GM21367 (cell line): ENCODE measurements around the gene KCNN2.

Source experiments
- ATAC-seq: cut with Tn5 transposase; IDR thresholded peaks from one replicate; pipeline ENCODE4 v1.9.1; 2021; ENCODE audit not compliant: unreplicated experiment

Gene KCNN2

DNA sequence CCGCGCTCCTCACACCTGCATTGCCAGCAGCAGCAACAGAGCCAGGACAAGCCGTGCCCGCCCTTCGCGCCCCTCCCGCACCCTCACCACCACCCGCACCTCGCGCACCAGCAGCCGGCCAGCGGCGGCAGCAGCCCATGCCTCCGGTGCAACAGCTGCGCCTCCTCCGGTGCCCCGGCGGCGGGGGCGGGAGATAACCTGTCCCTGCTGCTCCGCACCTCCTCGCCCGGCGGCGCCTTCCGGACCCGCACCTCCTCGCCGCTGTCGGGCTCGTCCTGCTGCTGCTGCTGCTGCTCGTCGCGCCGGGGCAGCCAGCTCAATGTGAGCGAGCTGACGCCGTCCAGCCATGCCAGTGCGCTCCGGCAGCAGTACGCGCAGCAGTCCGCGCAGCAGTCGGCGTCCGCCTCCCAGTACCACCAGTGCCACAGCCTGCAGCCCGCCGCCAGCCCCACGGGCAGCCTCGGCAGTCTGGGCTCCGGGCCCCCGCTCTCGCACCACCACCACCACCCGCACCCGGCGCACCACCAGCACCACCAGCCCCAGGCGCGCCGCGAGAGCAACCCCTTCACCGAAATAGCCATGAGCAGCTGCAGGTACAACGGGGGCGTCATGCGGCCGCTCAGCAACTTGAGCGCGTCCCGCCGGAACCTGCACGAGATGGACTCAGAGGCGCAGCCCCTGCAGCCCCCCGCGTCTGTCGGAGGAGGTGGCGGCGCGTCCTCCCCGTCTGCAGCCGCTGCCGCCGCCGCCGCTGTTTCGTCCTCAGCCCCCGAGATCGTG lies 517 bp downstream of the KCNN2 start:
- no peak for ATAC-seq

- ATAC-seq, result no peak
These were observed 1.3 kb downstream of the KCNN2 start for GRCh38 chr5:114362977-114363761.

GRCh38 chr5:114363837-114364236 lies 2.0 kb downstream of the KCNN2 start:
- ATAC-seq, result no peak

GRCh38 chr5:114367029-114367428 lies 5.2 kb downstream of the KCNN2 start:
- no peak for ATAC-seq

DNA sequence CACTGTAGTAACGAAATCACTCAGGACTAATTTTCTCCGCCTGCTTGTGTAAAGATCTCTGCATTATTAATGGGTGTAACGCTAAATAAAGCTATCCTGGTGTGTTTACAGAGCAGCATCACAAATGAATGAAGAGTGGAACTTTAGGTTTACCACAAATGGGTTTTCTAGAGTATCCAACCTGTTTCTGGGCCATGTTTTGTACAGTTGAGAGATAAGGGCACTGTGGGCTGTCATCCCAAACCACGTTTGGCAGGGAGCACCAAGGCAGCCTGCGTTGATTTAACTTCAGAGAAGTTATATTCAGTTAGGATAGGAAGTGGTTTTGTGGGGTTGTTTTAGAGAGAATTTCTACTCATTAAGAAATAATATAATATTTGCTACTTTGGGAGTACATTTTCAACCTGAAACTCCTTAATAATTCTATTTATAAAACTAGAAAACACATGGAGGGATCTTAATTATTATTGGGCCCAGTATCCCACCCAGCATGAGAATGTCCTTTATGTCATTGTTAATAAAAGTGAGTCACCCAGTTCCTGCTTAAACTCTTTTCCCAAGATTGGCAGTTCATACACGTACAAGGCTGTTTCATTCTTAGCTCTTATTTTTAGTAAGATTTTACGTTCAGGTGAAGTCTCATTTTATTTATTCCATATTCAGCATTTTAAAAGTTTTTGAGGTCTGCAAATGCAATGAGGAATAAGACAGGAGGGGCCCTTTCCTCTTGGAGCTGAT lies 8.0 kb downstream of the KCNN2 start:
- ATAC-seq, result no peak

GRCh38 chr5:114377050-114377844 lies 15.4 kb downstream of the KCNN2 start:
- ATAC-seq, result no peak

DNA sequence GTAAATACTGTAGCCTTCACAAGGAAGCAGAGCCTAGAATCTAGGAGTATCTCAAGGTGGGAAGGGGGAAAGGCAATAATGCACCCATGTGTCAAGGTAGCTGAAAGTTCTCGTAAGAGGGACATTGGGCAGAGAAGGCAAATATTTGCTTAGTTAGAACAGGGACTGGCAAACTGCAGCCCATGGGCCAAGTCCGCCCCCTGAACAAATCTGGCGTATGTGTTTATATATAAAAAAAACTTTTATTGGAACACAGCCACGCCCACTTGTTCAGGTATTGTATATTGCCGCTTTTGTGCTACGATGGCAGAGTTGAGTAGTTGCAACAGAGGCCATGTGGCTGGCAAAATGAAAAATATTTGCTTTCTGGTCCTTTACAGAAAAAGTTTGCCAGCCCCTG lies 16.1 kb downstream of the KCNN2 start:
- no peak for ATAC-seq

- ATAC-seq, result no peak
These were observed 18.9 kb downstream of the KCNN2 start for GRCh38 chr5:114380721-114381120.

GRCh38 chr5:114387433-114387832 lies 25.6 kb downstream of the KCNN2 start:
- ATAC-seq, result no peak

- no peak for ATAC-seq
These were observed 28.6 kb downstream of the KCNN2 start for GRCh38 chr5:114390431-114390830.

GRCh38 chr5:114391321-114391720 lies 29.5 kb downstream of the KCNN2 start:
- ATAC-seq, result no peak

DNA sequence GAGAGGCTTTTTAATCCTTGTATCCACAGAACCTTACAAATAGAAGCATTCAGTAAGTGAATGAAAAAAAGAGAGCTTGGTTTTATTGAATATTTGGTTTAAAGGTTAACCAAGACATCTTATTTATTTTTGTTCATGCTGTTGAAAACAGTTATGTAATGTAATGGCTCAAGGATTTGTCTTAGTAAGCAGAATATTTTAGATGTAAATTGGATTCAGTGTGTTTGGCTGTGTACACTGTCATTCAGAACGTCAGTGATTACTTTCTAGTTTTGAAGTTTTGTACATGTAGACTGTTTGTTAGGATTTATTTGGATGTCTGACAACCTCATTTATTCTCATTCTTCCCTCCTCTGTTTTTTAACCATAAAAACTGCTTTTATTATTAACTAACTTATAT lies 31.3 kb downstream of the KCNN2 start:
- ATAC-seq, result no peak

DNA sequence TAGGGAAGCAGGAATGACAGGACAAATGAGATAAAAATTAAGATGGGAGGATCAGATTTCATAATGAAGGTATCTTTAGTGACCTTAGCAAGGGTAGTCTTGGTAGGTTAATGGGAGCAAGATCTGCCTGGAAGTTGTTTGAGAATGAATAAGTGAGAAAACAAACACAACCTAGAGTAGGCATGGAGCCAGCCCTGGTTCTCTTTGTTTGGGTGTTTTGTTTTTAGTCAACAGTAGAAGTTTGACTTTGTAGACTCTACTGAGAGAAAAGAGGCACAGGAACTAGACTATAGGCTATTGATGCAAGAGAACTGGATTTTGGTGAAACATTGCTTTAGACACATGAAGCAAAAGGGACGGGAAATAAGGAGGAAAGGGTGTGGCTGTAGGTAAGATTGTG lies 40.3 kb downstream of the KCNN2 start:
- ATAC-seq, result no peak

- ATAC-seq, result no peak
These were observed 45.9 kb downstream of the KCNN2 start for GRCh38 chr5:114407783-114408182.

GRCh38 chr5:114408847-114409246 lies 47.0 kb downstream of the KCNN2 start:
- no peak for ATAC-seq

DNA sequence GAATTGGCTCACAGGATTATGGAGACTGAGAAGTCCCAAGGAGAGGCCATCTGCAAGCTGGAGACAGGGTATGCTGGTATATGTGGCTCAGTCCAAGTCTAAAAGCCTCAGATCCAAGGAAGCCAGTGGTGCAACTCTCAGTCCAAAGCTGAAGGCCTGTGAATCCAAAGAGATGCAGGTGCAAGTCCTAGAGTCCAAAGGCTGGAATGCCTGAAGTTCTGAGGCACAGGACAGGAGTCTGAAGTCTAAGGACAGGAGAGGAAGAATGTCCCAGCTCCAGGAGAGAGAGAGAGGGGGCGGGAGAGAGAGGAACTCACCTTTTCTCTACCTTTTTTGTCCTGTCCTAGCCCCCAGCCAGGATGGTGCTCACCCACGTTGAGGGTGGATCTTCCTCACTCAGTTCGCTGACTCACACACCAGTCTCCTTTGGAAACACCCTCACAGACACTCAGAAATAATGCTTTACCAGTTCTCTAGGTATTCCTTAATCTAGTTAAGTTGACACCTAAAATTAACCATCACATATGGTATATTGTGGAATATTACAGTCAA lies 49.6 kb downstream of the KCNN2 start:
- no peak for ATAC-seq

DNA sequence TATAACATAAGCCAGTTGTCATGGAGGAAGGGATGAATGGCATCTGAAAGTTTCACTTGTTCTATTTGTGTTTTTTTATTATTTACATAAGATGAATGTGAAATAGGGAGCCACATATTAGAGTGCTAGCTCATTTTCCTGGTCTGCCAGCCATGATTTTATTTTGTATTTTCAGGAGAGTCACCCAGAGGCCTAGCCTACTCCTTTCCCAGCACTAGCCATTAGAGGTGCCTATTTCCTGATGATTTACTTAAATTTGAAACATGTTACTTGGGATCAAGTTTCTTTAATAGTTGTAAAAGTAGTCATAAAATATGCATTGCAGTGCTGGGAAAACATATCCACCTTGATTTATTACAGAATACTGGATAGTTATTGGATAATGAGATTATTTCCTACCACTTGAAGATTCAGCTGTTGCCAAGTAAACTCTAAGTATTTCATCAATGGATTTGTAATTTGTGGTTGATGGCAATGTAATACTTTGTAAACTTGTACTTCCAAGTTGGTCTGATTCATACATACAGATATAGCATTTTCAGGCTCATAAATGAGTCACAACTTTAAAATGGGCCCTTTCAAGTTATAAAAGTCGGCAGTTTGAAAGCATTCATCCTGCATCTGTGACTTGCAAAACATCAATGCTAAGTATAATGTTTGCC lies 50.8 kb downstream of the KCNN2 start:
- no peak for ATAC-seq

- no peak for ATAC-seq
These were observed 53.9 kb downstream of the KCNN2 start for GRCh38 chr5:114415760-114416159.

DNA sequence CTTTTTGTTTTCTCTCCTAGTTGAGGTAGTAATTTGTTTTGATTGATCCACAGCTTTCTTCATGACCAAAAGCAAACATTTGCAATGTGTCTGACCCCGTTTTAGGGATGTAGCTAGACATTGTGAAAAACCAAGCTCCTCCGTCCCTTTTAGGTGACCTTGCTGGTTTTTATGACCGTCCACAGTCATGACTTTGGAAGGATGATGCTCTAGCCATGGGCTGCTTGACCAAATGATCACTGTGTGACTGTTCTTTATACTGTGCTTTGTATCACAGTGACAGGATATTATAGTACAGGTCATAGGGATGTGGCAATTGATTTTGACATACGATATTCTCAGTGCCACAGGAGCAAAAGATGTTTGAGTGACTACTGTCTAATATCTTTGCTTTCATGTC lies 54.4 kb downstream of the KCNN2 start:
- no peak for ATAC-seq

GRCh38 chr5:114417519-114417918 lies 55.6 kb downstream of the KCNN2 start:
- ATAC-seq, result no peak
